HG03025 (cell line): ENCODE measurements around the gene C16orf87.

Experiments
- ATAC-seq: cut with Tn5 transposase; IDR thresholded peaks from one replicate; pipeline ENCODE4 v1.9.1; 2021; ENCODE audit warnings: mild to moderate bottlenecking, moderate library complexity; ENCODE audit not compliant: unreplicated experiment, low FRiP score

Gene C16orf87

GRCh38 chr16:46844771-46845170 lies 13.8 kb upstream of the C16orf87 start:
- no peak for ATAC-seq

- no peak for ATAC-seq
Observed at GRCh38 chr16:46843898-46844642, 13.1 kb upstream of the C16orf87 start.

DNA sequence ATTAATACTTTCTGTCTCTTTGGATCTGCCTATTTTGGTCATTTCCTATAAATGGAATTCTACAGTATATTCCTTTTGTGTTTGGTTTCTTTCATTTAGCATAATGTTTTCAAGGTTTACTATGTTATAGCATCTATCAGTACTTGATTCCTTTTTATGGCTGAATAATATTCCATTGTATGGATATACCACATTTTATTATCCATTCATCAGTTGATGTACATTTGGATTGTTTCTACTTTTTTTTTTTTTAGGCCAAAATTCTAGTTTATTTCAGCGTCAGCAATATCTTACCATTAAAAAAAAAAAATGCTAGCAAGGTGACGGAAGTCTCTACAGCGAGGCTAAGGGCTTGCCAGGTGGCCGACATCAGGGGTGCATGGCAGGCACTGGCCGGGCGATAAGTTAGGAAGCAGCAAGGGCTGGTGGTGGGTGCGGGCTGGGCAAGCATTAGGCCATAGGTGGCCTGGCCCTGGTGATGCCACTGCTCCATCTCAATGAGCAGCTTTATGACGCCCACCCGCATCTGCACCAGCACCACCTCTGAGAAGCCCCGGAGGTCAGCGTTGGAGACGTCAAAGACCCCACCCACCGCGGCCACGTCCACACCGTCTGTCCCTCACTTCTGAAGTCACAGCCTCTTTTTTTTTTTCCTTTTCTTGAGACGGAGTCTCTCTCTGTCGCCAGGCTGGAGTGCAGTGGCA lies 11.4 kb upstream of the C16orf87 start:
- ATAC-seq, result no peak

GRCh38 chr16:46839986-46840443 lies 9.0 kb upstream of the C16orf87 start:
- ATAC-seq, result no peak

- no peak for ATAC-seq
Observed at GRCh38 chr16:46836534-46837530, 5.9 kb upstream of the C16orf87 start.

DNA sequence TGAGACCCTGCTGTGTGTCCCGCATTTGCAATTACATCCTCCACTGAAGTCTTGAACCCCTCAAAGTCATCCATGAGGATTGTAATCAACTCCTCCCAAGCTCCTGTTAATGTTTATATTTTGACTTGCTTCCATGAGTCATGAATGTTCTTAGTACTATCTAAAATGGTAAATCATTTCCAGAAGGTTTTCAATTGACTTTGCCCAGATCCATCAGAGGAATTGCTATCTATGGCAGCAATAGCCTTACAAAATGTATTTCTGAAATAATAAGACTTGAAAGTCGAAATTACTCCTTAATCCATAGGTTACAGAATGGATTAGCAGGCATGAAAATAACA lies 2.5 kb upstream of the C16orf87 start:
- no peak for ATAC-seq

DNA sequence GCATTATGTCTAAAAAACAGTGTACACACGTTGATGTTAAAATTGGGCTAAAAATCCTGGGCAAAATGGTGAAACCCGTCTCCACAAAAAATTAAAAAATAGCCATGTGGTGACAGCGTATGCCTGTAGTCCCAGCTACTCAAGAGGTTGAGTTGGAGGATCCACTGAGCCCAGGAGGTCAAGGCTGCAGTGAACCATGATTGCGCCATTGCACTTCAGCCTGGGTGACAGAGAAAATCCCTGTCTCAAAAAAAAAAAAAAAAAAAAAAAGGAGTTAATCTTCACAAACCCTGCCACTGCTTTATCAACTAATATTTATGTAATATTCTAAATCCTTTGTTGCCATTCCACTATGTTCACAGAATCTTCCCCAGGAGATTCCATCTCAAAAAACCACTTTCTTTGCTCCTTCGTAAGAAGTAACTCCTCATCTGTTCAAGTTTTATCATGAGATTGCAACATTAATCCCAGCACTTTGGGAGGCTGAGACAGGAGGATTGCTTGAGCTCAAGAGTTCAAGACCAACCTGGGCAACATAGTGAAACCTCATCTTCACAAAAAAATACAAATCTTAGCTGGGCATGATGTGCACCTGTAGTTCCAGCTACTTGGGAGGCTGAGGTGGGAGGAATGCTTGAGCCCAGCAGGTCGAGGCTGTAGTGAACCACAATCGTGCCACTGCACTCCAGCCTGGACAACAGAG lies 1.9 kb upstream of the C16orf87 start:
- no peak for ATAC-seq

DNA sequence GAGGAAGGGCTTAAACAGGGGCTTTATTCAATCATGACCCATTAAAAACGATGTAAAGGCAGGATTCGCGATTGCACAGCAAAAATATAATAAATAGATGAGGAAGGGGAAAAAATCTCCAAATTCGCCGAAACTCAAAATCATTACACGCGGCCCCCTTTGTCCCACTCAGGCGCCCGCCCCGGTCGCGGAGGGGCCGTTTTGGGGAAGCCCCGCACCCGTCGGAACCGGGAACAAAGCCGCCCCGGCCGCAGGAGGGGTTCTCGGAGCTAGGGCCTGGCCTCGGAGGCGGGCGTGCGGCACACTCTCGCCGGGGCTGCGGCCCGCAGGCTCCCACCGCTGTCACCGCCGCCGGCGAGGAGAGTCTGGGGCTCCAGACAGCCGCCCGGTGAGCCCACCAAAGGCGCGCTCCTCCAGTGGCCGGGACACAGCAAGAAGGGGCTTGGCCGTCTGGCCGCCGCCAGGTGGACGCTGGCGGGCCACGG lies 521 bp downstream of the C16orf87 start:
- ATAC-seq, result peak; percentile 23

DNA sequence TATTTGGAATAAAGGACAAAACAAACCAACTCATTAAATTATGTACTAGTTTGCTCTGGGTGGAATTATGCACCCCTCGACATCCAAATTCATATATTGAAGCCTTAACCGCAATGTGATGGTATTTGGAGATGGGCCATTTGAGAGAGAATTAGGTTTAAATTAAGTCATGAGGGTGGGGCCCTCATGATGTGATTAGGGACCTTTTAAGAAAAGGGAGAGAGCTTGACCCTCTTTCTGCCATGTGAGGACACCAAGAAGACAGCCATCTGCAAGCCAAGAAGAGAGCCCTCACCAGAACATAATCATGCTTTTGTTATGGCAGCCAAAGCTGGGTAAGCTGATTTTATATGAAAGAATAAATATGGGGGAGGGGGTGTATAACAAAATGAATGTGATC lies 2.0 kb downstream of the C16orf87 start:
- ATAC-seq, result no peak

GRCh38 chr16:46828292-46828691 lies 2.7 kb downstream of the C16orf87 start:
- ATAC-seq, result no peak

DNA sequence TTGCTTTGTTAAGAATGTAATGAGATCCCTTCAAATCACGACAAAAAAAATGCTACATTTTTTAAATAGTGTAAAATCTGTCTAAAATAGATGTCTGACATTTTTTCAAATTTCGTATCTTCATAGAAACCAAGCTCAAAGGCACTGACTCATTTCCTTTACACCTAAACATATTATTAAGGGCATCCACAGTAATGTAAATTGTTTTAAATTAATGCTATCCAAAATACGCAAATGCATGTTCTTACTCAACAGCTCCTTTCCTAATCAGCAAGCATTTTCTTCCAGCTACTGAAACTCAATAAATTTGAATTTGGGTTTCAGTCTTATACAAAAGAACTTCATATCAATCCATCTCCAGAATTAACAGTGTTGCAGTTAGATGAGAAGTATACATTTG lies 4.3 kb downstream of the C16orf87 start:
- no peak for ATAC-seq

DNA sequence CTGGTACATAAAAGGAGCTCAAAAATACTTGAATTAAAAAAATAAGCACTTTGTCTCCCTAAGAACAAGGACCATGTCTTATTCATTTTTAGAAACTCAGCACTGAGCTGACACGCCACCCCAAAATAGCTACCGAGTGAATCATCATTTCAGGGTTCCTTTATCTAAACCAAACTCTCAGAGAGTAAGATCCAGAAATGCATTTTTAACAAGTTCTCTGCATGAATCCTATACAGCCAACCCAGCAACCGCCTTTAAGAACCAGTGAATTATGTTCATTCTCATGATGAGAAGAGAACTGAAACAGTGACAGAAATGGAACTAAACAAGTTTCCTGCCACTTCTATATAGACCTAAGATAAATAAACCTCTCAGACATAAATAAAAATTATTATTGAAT lies 8.7 kb downstream of the C16orf87 start:
- peak; percentile 74 for ATAC-seq

DNA sequence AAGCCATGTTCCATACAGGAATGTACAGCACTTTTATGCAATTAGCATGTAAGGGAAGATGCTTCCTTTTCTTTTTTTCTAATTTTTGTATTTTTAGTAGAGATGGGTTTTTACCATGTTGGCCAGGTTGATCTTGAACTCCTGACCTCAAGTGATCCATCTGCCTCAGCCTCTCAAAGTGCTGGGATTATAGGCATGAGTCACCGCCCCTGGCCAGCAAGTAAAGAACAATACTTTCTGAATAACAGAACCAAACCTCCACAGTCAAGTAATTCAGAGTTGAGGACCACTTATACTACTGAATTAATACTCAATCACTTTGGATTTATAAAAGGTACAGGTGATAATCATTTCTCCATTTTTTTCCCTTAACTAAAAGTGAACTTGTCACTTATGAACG lies 13.0 kb downstream of the C16orf87 start:
- ATAC-seq, result no peak

GRCh38 chr16:46814790-46815189 lies 16.2 kb downstream of the C16orf87 start:
- ATAC-seq, result no peak

GRCh38 chr16:46813611-46814010 lies 17.4 kb downstream of the C16orf87 start:
- no peak for ATAC-seq

DNA sequence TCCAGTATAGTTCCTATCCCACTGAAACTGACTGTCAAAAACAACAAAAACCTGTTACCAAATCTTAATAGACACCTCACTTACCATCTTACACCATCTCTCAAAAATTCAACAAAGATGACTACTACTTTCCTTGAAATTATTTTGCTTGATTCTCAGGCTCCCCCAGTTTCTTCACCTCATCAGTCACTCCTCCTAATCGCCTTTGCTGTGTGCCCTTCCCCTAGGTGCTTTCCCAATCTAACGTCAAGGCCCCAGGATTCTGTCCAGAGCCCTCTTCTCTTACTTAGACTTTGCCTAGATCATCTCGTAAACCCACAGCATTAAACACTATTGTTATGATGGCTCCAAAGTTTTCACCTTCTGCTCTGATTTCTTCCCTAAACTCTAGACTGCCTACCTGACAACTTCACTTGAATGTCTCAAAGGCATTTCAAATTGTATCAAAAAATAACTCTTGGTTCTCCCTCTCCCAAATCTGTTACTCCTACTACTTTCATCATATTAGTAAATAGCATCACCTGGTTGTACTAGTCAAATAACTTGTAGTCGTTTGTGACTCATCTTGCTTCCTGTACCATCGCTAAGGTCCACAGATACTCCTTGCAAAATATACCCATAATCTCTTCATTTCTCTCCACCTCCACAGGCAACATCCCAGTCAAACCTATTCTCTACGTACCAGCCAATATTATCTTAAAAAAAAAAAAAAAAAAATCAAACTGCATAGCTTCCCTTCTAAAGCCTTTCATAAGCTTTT lies 18.0 kb downstream of the C16orf87 start:
- no peak for ATAC-seq

DNA sequence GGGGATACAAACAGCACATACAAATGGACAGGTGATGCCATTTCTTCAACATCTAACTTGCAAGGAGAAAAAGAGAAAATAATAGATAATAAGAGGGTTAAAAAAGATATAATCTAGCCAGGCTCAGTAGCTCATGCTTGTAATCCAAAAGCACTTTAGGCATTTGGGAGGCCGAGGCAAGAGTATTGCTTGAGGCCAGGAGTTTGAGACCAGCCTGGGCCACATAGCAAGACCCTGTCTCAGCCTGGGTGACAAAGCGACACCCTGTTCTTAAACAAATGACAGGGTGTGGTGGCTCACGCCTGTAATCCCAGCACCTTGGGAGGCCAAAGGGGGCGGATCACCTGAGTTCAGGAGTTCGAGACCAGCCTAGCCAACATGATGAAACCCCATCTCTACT lies 19.3 kb downstream of the C16orf87 start:
- ATAC-seq, result no peak

DNA sequence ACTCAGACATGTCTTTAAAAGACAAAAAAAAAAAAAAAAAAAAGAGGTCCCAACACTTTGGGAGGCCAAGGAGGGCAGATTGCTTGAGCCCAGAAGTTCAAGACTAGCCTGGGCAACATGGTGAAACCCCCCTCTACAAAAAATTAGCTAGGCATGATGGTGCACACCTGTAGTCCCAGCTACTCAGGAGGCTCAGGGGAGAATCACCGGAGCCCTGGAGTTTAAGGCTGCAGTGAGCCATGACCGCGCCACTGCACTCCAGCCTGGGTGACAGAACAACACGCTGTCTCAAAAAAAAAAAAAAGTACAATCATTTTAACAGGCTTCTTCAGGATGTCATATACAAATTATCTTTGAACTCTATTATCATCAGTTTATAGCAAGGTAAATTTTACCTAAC lies 22.0 kb downstream of the C16orf87 start:
- ATAC-seq, result no peak

DNA sequence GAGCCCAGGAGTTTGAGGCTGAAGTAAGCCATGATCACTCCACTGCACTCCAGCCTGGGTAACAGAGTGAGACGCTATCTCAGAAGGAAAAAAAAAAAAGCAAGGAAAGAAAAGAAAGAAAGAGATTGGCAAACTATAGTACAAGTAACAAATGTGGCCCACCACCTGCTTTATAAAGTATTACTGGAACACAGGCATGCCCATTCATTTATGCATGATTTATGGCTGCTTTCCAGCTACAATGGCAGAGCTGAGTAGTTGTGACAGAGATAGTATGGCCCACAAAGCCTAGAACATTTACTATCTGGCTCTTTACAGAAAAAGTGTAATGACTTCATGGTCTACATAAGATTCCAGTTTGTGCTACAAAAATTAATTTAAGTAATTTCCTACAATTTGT lies 23.6 kb downstream of the C16orf87 start:
- no peak for ATAC-seq

DNA sequence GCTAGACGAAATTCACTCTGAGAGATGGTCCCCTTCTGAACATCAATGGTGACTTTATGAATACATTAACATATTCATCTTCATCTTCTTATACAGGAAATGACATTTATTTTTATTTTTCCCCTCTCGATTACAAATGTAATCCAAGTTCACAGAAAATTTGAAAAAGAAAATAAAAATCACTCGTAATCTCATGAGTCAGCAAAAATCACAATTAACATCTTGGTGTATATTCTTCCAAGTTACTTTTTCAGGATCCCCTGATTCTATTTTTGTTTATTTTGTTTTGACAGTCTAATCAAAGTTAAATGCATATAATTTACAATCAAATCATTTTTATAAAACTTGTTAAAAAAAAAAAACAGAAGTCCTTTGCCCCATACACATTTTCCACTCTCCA lies 27.6 kb downstream of the C16orf87 start:
- ATAC-seq, result no peak
